ENCODE results near the gene RAB3A.

GRCh38 chr19:18218600-18218999 lies 14.8 kb upstream of the RAB3A start:
- TF ChIP-seq, protein P1, sequence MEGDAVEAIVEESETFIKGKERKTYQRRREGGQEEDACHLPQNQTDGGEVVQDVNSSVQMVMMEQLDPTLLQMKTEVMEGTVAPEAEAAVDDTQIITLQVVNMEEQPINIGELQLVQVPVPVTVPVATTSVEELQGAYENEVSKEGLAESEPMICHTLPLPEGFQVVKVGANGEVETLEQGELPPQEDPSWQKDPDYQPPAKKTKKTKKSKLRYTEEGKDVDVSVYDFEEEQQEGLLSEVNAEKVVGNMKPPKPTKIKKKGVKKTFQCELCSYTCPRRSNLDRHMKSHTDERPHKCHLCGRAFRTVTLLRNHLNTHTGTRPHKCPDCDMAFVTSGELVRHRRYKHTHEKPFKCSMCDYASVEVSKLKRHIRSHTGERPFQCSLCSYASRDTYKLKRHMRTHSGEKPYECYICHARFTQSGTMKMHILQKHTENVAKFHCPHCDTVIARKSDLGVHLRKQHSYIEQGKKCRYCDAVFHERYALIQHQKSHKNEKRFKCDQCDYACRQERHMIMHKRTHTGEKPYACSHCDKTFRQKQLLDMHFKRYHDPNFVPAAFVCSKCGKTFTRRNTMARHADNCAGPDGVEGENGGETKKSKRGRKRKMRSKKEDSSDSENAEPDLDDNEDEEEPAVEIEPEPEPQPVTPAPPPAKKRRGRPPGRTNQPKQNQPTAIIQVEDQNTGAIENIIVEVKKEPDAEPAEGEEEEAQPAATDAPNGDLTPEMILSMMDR (IDR thresholded peaks at IDR 0.05): no peak
- no peak for TF ChIP-seq POLR2A (IDR thresholded peaks at IDR 0.05)
